Endothelial cell of umbilical vein (primary cell): Measurements from ENCODE around the gene LSP1. TPM values are rescaled to one million over a fixed set of nuclear protein-coding genes. Genes with fewer than 3 reads are reported as not detected.

Experiments used
- BruUV-seq: library from RNA; stranded (reverse); fragments of 400-500 nt; replicated peaks from 2 replicates; lab custom pipeline; 2021; lab: Mats Ljungman, UMichigan
- CTCF ChIA-PET: fragments of 300-600, 350-600 bp; sonication (Branson Sonifier 250); formaldehyde crosslinking; loops from one replicate; lab custom pipeline; 2021; ENCODE audit warnings: antibody characterized with exemption, inconsistent platforms; lab: Charles Lee
- POLR2A ChIA-PET: fragments of 300-600, 350-600 bp; sonication (Branson Sonifier 250); formaldehyde crosslinking; loops from one replicate; lab custom pipeline; 2021; ENCODE audit warnings: antibody characterized with exemption, inconsistent platforms; lab: Charles Lee
- DNase-seq: peaks from one replicate; pipeline ENCODE4 v3.0.0-alpha.2; 2011; ENCODE audit warnings: low read depth, low spot score
- FAIRE-seq: peaks from 2 replicates; lab custom pipeline; 2011; peaks lifted over from hg19 to GRCh38; lab: Jason Lieb, UNC
- H2AFZ ChIP-seq: 2 replicates; pipeline ENCODE4 v1.6.0; 2012; ENCODE audit warnings: low read depth, low read length, control low read depth, inconsistent platforms
- H3K27ac ChIP-seq: 2 replicates; pipeline ENCODE4 v1.5.1; 2011; ENCODE audit warnings: low read depth, mild to moderate bottlenecking, control low read depth, low read length, moderate library complexity; ENCODE audit not compliant: insufficient read depth
- H3K27me3 ChIP-seq, 2 experiments: 2 replicates each; pipeline versions ENCODE4 v1.6.0 to v1.6.1; 2011; ENCODE audit warnings: low read length in 2 of 2, mixed read lengths in 1 of 2; ENCODE audit not compliant: control insufficient read depth in 2 of 2, insufficient read depth in 2 of 2
- H3K36me3 ChIP-seq, 2 experiments: 2 replicates in 1 of 2; 3 replicates in 1 of 2; pipeline ENCODE4 v1.5.1; 2011; ENCODE audit warnings: low read length in 2 of 2, mild to moderate bottlenecking in 1 of 2, moderate library complexity in 1 of 2; ENCODE audit not compliant: control insufficient read depth in 2 of 2, insufficient read depth in 2 of 2; ENCODE audit errors: extremely low read depth in 1 of 2
- H3K4me1 ChIP-seq: 3 replicates; pipeline ENCODE4 v1.5.1; 2011; ENCODE audit warnings: mild to moderate bottlenecking, low read length; ENCODE audit not compliant: control insufficient read depth, insufficient read depth; ENCODE audit errors: extremely low read depth
- H3K4me2 ChIP-seq: 2 replicates; pipeline ENCODE4 v1.6.1; 2011; ENCODE audit warnings: low read length, control low read depth, mixed read lengths; ENCODE audit not compliant: insufficient read depth
- H3K4me3 ChIP-seq, 3 experiments: fragments of 200-600 bp in 1 of 3; sonication (generic), shearing (Covaris generic) in 1 of 3; replicated peaks in 1 of 3; 2 replicates each; pipeline ENCODE4 v1.5.1; 2011 to 2016; ENCODE audit warnings: control low read depth in 3 of 3, low read length in 3 of 3, mild to moderate bottlenecking in 2 of 3, inconsistent platforms in 1 of 3, low read depth in 1 of 3, moderate library complexity in 1 of 3; ENCODE audit not compliant: insufficient read depth in 1 of 3
- H3K79me2 ChIP-seq: 2 replicates; pipeline ENCODE4 v1.6.0; 2012; ENCODE audit warnings: low read length, inconsistent platforms; ENCODE audit not compliant: control insufficient read depth, insufficient read depth
- H3K9ac ChIP-seq: replicated peaks from 2 replicates; pipeline ENCODE3; 2011; ENCODE audit warnings: low read length, control low read depth; ENCODE audit not compliant: insufficient read depth; ENCODE audit errors: extremely low read depth
- H3K9me1 ChIP-seq: replicated peaks from 3 replicates; pipeline ENCODE4 v1.6.0; 2011; ENCODE audit warnings: mild to moderate bottlenecking, low read length; ENCODE audit not compliant: control insufficient read depth, insufficient read depth; ENCODE audit errors: extremely low read depth
- H3K9me3 ChIP-seq: replicated peaks from 2 replicates; pipeline ENCODE4 v1.5.1; 2012; ENCODE audit warnings: low read length, inconsistent platforms; ENCODE audit not compliant: control insufficient read depth, insufficient read depth
- H4K20me1 ChIP-seq: replicated peaks from 2 replicates; pipeline ENCODE3; 2011; ENCODE audit warnings: mild to moderate bottlenecking, low read length; ENCODE audit not compliant: control insufficient read depth, insufficient read depth; ENCODE audit errors: extremely low read depth
- CTCF ChIP-seq, 2 donors: IDR thresholded peaks; 1 replicate in 1 of 2; 2 replicates in 1 of 2; pipeline ENCODE4 v1.5.1; 2011; ENCODE audit warnings: low read length in 2 of 2, mild to moderate bottlenecking in 2 of 2, moderate library complexity in 2 of 2, control low read depth in 1 of 2, inconsistent platforms in 1 of 2, low read depth in 1 of 2; ENCODE audit not compliant: insufficient read depth in 1 of 2; ENCODE audit errors: extremely low read depth in 1 of 2
- GATA2 ChIP-seq: IDR thresholded peaks from 2 replicates; pipeline ENCODE4 v1.7.0; 2011; ENCODE audit warnings: low read depth, mild to moderate bottlenecking, moderate library complexity, mixed read lengths, low read length; ENCODE audit not compliant: insufficient read length, insufficient read depth
- JUN ChIP-seq: IDR thresholded peaks from 2 replicates; pipeline ENCODE4 v1.6.1; 2011; ENCODE audit warnings: borderline replicate concordance, low read depth; ENCODE audit not compliant: insufficient read length, insufficient read depth
- MAX ChIP-seq: IDR thresholded peaks from 2 replicates; pipeline ENCODE4 v1.6.1; 2011; ENCODE audit not compliant: insufficient read depth, insufficient read length
- MYC ChIP-seq: IDR thresholded peaks from one replicate; pipeline ENCODE4 v1.6.1; 2011; ENCODE audit warnings: mild to moderate bottlenecking, low read depth, low read length
- POLR2A ChIP-seq: IDR thresholded peaks from 2 replicates; pipeline ENCODE4 v1.6.1; 2012; ENCODE audit warnings: low read depth, mild to moderate bottlenecking, control low read depth, low read length
- POLR2AphosphoS5 ChIP-seq: IDR thresholded peaks from 2 replicates; pipeline ENCODE4 v1.6.1; 2012; ENCODE audit warnings: low read depth, mild to moderate bottlenecking, control low read depth, low read length, moderate library complexity; ENCODE audit not compliant: insufficient read depth
- dilution Hi-C: fragments of 300-500 bp; cut with MboI; formaldehyde crosslinking; loops from one replicate; pipeline ENCODE4 v1.15.0; 2019; ENCODE audit warnings: low sequenced_read_pairs; ENCODE audit not compliant: extremely low pct_ligation_motif_present
- intact Hi-C: fragments of 100-400 bp; cut with micrococcal nuclease; formaldehyde crosslinking; loops from one replicate; pipeline ENCODE4 v1.10.0; 2022
- polyA plus RNA-seq, 4 experiments: library from polyadenylated mRNA; depleted of rRNA in 3 of 4; stranded (reverse) in 3 of 4; unstranded in 1 of 4; fragments of >200 nt; gene quantifications; 2 replicates each; pipeline versions ENCODE4 v1.2.1 to v1.2.3, GENCODE V29; 2011 to 2012; ENCODE audit warnings: missing spikeins in 1 of 4
- total RNA-seq: library from RNA; stranded (reverse); gene quantifications from 2 replicates; pipeline ENCODE4 v1.2.3, GENCODE V29; 2021

LSP1 gene
- total and polyA plus RNA-seq, 2 donors (not counting 3 experiments of a cell fraction or from before 2014, with no cell fraction given) = not detected

- H3K9me3 ChIP-seq = no peaks in the 10 kb centered on the region
- no peaks in the 10 kb centered on the region for H3K9me1 ChIP-seq
- H3K4me2 ChIP-seq = no peak overlapping the region
- H3K4me3 ChIP-seq = no peak overlapping the region
- FAIRE-seq (no peak), DNase-seq (no peak)
- TF ChIP-seq CTCF (IDR thresholded peaks at IDR 0.05; ENCODE audit: extremely low read depth in 1 of 2, insufficient read depth in 1 of 2, low read depth in 1 of 2, low read length in 2 of 2) (no peak), POLR2AphosphoS5 (no peak), MAX (no peak), MYC (no peak), POLR2A (no peak), GATA2 (no peak), JUN (no peak)
- no peak overlapping the region for H3K9ac ChIP-seq
- no peaks in the 10 kb centered on the region for H3K79me2 ChIP-seq
- H3K36me3 ChIP-seq = no peaks in the 10 kb centered on the region
- H3K27ac ChIP-seq = no peak overlapping the region
- H3K4me1 ChIP-seq = no peaks in the 10 kb centered on the region
- POLR2A ChIA-PET = no interaction called here
- CTCF ChIA-PET = interaction anchor here (0.7 kb wide), 1 partner anchor 158 kb away, joined by 3 read pairs; no protein-coding TSS in a partner anchor
- H3K27me3 ChIP-seq = peaks cover 0 to 2% of the 10 kb centered on the region in 2 experiments
- dilution Hi-C loops = no loop called here
- no peak overlapping the region for H2AFZ ChIP-seq
- no TSS peak for BruUV-seq
- H4K20me1 ChIP-seq = no peaks in the 10 kb centered on the region
- intact Hi-C loops = no loop called here
Observed at GRCh38 chr11:1810761-1811160, 42.1 kb upstream of the LSP1 start.
